HFFc6 (cell line): ENCODE measurements around the gene FGFRL1. TPM values are rescaled to one million over a fixed set of nuclear protein-coding genes. Genes with fewer than 3 reads are reported as not detected.
A peak's percentile ranks its signal among the peaks of the same experiment; 100 is the strongest.

Source experiments
- DNase-seq: peaks from one replicate; pipeline ENCODE4 v3.0.0-alpha.2; 2018
- H3K27ac Mint-ChIP-seq: 2 replicates; pipeline ENCODE4 v1.8.0; 2020; ENCODE audit warnings: mild to moderate bottlenecking, mixed read lengths
- H3K27me3 Mint-ChIP-seq: 2 replicates; pipeline ENCODE4 v1.8.0; 2021; ENCODE audit warnings: mild to moderate bottlenecking, moderate library complexity, mixed read lengths; ENCODE audit not compliant: insufficient read depth
- H3K36me3 Mint-ChIP-seq: 2 replicates; pipeline ENCODE4 v1.8.0; 2021; ENCODE audit warnings: low read depth, mixed read lengths
- H3K4me1 Mint-ChIP-seq: 2 replicates; pipeline ENCODE4 v1.8.0; 2020; ENCODE audit warnings: low read depth, mixed read lengths
- H3K4me3 Mint-ChIP-seq: 2 replicates; pipeline ENCODE4 v1.8.0; 2020; ENCODE audit warnings: mild to moderate bottlenecking, moderate library complexity, mixed read lengths
- H3K9me3 Mint-ChIP-seq: 2 replicates; pipeline ENCODE4 v1.8.0; 2020; ENCODE audit warnings: mild to moderate bottlenecking, mixed read lengths
- total RNA-seq, 6 experiments: library from RNA; stranded (reverse); fragmentation: NEBNext Ultra II Directional; extraction: Animal tissue kit (Norgen Biotek cat#: 25700); gene quantifications; 2 replicates in 1 of 6; 3 replicates in 5 of 6; pipeline ENCODE4 v1.2.3, GENCODE V29; 2021
- TF ChIP-seq, protein P1 (sequence below): fragments of 200-600 bp; sonication (generic); IDR thresholded peaks from 2 replicates; pipeline ENCODE4 v1.5.0; 2021; ENCODE audit warnings: antibody characterized with exemption, mild to moderate bottlenecking

FGFRL1 gene
- total RNA-seq, 6 experiments from 2014 or later = 15.4 to 40.8 (median 17.3) TPM

GRCh38 chr4:1039493-1040343 is 28.3 kb downstream of the FGFRL1 start:
- Mint-ChIP-seq H3K27me3 (peaks cover 5% of the 10 kb centered on the region), H3K36me3 (no peaks in the 10 kb centered on the region), H3K9me3 (no peaks in the 10 kb centered on the region), H3K27ac (no peak overlapping the region), H3K4me3 (no peak overlapping the region), H3K4me1 (peaks cover 25% of the 10 kb centered on the region)
- no peak for DNase-seq
- TF ChIP-seq, protein P1, sequence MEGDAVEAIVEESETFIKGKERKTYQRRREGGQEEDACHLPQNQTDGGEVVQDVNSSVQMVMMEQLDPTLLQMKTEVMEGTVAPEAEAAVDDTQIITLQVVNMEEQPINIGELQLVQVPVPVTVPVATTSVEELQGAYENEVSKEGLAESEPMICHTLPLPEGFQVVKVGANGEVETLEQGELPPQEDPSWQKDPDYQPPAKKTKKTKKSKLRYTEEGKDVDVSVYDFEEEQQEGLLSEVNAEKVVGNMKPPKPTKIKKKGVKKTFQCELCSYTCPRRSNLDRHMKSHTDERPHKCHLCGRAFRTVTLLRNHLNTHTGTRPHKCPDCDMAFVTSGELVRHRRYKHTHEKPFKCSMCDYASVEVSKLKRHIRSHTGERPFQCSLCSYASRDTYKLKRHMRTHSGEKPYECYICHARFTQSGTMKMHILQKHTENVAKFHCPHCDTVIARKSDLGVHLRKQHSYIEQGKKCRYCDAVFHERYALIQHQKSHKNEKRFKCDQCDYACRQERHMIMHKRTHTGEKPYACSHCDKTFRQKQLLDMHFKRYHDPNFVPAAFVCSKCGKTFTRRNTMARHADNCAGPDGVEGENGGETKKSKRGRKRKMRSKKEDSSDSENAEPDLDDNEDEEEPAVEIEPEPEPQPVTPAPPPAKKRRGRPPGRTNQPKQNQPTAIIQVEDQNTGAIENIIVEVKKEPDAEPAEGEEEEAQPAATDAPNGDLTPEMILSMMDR = no peak

GRCh38 chr4:1040344-1041146 is 29.1 kb downstream of the FGFRL1 start:
- TF ChIP-seq, protein P1 = no peak
- Mint-ChIP-seq H3K9me3 (no peaks in the 10 kb centered on the region), H3K4me1 (peaks cover 27% of the 10 kb centered on the region), H3K36me3 (no peaks in the 10 kb centered on the region), H3K27ac (no peak overlapping the region), H3K4me3 (no peak overlapping the region), H3K27me3 (peaks cover 6% of the 10 kb centered on the region)
- no peak for DNase-seq

DNA sequence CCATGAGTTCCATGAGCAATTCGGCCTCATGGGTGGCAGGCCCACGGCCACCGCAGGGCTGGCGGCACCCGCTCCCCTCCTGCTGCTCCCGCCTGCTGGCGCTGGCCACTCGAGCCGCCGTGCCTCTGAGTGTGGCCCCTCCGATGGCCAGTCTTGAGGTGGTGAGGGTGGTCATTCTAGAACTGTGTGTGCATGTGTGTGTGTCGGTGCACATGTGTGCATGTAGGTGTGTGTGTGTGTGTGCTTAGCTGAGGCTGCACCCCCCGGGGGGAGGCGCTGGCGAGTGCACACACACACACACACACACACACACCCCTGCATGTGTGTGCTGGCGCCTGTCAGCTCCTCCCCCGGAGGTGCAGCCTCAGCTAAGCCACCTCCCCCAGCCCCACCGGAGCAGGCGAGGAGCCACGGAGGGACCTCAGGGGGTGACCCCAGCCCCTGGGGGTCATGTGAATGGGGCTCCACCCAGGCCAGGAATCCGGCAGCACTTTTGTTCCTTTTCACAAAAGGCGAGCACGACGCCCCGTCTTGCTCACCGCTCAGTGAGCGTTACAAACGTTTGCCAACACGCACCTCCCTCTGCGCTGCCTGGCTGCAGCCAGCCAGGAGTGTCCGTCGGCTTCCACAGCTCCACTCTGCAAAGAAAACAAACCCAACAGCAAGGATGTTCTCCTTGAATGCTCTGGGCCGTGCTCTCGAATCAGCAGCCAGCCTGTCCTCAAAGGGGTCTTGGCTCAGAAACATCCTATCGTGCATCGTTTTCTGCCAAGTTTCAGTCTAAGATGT is 29.9 kb downstream of the FGFRL1 start:
- Mint-ChIP-seq H3K4me1 (peaks cover 27% of the 10 kb centered on the region), H3K36me3 (no peaks in the 10 kb centered on the region), H3K4me3 (peak overlapping the region; percentile 79), H3K9me3 (no peaks in the 10 kb centered on the region), H3K27ac (peak overlapping the region; percentile 49; the same call in 1 of the 2 replicates), H3K27me3 (peaks cover 7% of the 10 kb centered on the region)
- TF ChIP-seq, protein P1 = peak; percentile 11; the same call in 1 of the 2 replicates
- DNase-seq = no peak

- no peaks in the 10 kb centered on the region for H3K9me3 Mint-ChIP-seq
- DNase-seq = no peak
- TF ChIP-seq, protein P1 = no peak
- peaks cover 30% of the 10 kb centered on the region for H3K4me1 Mint-ChIP-seq
- peak overlapping the region; percentile 49; the same call in 1 of the 2 replicates for H3K27ac Mint-ChIP-seq
- H3K36me3 Mint-ChIP-seq = no peaks in the 10 kb centered on the region
- H3K27me3 Mint-ChIP-seq = peaks cover 7% of the 10 kb centered on the region
- peak overlapping the region; percentile 79 for H3K4me3 Mint-ChIP-seq
These were observed 30.5 kb downstream of the FGFRL1 start for GRCh38 chr4:1041936-1042330.

- H3K9me3 Mint-ChIP-seq = no peaks in the 10 kb centered on the region
- no peak overlapping the region for H3K4me3 Mint-ChIP-seq
- no peak for DNase-seq
- no peaks in the 10 kb centered on the region for H3K36me3 Mint-ChIP-seq
- H3K4me1 Mint-ChIP-seq = peaks cover 36% of the 10 kb centered on the region
- H3K27me3 Mint-ChIP-seq = peaks cover 7% of the 10 kb centered on the region
- H3K27ac Mint-ChIP-seq = no peak overlapping the region
- TF ChIP-seq, protein P1 = no peak
These were observed 31.1 kb downstream of the FGFRL1 start for GRCh38 chr4:1042352-1043055.
